ENCODE results near the gene ODF2.
"Not testable (repeated sequence)": the region's sequence is repeated elsewhere in the genome, so short reads cannot be mapped to it uniquely, and the experiment has no call there.

ODF2 gene

DNA sequence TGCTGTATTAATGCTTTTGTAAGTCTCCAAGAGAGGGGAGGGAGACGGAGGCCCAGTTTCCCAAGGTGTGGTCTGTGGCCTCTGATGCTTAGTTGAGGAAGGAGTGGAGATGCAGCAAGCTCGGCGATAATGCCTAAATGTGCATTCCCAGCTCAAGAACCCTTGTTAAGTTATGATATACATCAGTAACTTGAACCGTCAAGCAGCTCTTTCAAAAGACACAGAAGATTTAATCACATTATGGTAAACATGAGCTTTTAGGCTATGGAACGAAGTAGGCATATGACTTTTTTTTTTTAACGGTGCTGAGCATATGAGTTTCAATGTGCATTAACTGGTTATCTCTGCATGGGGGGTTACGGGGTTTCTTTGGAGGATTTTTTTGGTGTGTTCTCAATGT is 26.4 kb downstream of the ODF2 start:
- no peak for DNase-seq (ENCODE audit: low read depth in 3 of 3)

DNA sequence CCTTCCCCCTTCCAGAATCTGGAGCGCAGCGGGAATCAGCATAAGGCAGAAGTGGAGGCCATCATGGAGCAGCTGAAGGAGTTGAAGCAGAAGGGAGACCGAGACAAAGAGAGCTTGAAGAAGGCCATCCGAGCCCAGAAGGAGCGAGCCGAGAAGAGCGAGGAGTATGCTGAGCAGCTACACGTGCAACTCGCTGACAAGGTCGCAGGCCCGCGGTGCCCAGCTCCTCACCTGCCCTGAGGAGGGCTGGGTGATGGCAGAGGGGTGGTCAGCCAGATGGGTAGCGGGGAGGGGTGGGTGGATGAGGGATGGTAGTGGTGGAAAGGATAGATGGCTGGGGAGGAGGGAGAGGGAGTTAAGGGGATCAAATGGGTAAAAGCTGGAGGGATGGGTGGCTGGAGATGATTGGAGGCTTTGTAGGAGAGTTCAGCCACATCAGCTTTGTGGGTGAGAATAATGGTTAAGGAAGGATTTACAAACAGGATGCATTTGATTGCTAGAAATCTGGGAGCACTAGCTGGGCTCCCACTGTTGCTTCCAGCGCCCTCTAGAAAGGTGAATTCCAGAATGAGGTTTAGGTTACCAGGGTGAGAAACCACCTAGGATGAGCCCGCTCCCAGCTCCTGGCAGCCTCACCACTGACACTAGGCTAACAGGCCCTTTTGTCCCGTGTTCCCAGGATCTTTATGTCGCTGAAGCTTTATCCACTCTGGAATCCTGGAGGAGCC is 29.0 kb downstream of the ODF2 start:
- DNase-seq (ENCODE audit: low read depth in 3 of 3): no peak

DNA sequence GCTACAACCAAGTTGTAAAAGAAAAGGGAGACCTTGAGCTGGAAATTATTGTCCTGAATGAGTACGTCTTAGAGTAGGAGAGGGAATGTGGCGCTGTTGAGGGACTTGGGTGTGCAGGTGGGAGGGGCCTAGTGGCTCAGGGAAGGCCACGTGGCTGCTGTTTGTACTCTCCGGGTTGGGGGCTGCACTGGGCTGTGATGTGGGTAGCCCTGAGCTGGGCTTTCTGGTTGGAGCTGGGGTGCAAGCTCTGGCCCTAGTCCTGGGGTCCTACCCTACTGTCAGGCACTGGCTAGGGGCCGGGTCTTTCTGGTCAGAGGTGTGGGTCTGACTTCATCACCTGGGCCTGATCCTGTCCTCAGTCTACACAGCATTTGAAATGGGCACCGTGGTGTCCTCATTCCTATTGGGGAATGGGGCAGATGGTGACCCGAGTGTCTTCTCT is 29.6 kb downstream of the ODF2 start:
- no peak for DNase-seq (ENCODE audit: low read depth in 3 of 3)

DNA sequence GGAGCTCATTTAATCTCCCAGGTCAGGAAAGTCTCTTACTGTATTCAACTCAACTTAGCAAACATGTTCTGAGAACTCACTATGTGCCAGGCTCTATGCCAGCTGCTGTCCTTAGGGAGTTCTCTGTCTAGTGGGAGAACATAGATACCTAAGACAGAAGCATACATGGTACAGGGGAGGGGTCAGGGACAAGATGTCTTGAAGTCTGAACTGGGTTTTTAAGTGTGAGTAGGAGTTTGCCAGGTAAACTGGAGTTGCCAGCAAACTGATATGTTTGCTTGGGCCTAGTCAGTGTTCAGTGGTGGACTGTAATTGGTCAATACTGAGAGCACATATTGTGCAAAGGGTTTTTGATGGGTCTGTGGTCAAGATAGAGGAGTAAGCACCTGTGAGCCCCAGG is 30.4 kb downstream of the ODF2 start:
- no peak for DNase-seq (ENCODE audit: low read depth in 3 of 3)

DNA sequence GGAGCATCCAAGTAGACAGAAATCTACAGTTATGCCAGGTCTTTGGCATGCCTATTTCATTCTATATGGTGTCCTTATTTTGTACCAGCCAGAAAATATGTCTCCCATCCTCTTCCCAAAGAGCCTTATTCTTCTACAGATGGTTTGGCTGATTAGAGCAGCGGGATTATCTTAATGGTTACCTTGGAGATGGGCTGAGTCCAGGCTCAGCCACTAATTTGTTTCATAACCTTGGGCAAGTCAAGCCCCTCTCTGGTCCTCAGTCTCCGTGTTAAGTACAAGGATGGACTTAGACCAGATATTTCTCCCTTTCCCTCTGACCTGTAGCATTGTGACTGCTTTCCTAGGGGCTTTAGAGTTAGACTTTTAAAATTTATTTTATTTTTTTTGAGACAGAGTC is 37.6 kb downstream of the ODF2 start:
- DNase-seq (ENCODE audit: low read depth in 3 of 3): no peak

DNA sequence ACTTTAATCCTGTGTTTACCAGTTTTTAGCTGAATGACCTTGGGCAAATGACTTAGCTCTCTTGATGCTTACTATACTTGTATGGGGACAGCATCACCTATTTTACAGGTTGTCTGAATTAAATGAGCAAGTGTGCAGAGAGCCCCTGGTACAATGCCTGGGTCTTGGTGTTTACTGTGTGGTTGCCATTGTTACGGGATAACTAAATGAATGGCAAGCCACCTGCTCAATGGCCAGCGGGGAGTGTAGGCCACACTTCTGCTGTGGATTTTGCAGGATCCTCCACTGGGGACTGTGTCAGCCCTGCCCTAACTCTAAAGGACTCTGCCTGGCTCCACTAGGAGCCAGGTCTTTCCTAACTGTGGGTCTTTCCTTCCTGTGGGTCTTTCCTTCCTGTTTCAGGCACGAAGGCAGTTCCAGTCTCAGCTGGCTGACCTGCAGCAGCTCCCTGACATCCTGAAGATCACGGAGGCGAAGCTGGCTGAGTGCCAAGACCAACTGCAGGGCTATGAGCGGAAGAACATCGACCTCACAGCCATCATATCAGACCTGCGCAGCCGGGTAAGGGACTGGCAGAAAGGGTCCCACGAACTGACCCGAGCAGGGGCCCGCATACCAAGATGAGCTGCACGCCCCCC is 38.4 kb downstream of the ODF2 start:
- no peak for DNase-seq (ENCODE audit: low read depth in 3 of 3)

DNA sequence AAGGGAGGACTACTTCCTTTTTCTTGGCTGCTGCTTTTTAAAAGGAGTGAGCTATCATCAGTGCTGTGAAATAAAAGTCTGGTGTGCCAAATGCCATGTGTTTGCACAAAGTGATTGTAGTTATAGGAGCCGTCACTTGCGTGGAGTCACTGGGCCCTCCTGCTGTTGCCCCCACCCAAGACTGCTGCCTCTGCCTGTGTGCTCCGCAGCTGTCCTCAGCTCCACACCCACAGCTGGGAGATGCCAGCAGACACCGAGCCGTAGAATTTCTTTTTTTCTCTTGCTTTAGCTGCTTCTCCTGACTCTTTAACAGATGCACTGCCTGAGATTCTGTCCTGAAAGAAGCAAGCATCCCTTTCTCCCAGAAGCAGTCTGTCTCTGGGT is 38.9 kb downstream of the ODF2 start:
- DNase-seq (ENCODE audit: low read depth in 3 of 3): no peak

DNA sequence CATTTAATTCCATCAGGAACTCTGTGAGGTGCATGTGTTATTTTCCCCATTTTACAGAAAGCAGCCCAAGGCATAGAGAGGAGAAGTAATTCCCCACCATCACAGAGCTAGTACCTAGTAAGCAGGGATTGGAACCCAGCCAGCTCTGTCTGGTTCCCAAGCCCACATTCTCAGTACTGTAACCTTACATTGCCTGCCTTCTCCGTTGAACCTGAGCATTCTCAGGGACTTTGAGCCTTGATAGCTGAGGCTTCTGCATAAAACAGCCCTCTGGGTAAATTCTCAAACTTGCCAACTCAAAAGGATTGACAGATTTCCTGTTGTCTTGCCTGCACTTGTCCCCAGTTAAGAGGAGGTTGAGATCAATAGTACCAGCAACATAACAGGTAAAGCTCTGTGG is 39.5 kb downstream of the ODF2 start:
- DNase-seq (ENCODE audit: low read depth in 3 of 3): no peak

DNA sequence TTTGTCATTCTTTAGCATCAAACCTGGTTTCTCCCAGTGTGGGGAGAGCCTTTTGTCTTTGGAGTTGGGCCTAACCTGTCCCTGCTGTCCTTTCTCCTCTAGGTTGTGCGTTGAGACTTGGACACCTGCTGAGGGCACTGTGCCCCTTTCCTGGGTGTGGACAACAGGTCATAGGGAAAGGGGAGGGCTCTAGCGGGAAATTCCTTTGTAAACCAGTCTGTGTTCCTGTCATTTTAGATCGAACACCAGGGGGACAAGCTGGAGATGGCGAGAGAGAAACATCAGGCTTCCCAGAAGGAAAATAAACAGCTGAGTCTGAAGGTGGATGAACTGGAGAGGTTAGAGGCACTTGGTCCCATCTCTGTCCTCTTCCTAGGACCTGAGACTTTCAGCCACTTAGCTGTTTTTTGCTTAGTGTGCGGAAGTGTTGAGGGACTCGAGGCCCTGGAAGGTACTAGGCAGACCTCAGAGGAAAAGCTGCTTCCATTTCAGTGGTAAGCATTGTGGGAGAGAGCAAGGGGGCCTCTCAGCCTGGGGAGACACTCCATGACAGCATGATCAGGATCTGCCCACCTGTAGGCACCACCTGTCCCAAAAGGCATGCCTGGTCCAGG is 40.1 kb downstream of the ODF2 start:
- DNase-seq (ENCODE audit: low read depth in 3 of 3): no peak

DNA sequence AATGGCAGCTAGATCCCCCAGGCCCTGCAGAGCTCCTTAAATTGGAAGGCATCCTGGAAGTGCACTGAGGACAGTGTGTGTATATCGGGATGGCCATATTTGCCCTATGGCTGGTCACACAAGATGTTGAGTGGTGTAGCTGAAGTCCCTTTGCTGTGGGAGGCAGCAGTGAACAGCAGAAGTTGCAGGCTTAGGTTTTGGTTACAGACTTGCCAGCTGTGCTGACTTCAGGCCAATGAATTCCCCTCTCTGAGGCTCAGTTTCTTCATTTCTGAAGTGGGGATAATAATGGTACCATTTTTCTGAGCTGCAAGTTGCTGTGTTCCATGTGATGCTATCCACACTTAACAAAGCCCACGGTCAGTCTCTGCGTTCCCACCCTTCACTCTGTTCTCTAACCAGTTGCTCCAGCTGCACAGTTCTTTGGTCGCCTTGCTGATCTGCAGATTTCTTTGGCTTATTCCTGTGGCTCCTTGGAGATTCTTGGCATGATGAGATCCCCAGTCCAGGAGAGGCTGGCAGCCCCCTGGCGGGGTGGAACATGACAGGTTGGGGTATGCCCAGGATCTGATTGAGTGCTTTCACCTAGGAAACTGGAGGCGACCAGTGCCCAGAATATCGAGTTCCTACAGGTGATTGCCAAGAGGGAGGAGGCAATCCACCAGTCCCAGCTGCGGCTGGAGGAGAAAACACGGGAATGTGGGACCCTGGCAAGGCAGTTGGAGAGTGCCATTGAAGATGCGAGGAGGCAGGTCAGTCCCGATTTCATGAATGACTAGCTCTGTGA is 42.2 kb downstream of the ODF2 start:
- no peak for DNase-seq (ENCODE audit: low read depth in 3 of 3)

DNA sequence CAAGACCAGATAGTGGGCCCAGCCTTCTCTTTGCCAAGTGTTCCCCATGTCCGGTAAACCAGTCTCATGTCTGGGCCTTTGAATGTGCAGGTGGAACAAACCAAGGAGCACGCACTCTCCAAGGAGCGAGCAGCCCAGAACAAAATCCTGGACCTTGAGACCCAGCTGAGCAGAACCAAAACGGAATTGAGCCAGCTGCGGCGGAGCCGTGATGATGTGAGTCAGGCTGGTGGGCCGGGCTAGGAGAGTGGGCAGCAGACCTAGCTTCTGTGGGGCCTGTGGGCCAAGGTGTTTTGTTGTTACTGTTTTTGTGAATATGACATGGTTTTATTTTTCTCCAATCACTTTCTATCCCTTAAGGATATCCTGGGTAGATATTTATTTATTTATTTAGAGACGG is 43.1 kb downstream of the ODF2 start:
- DNase-seq (ENCODE audit: low read depth in 3 of 3): no peak

DNA sequence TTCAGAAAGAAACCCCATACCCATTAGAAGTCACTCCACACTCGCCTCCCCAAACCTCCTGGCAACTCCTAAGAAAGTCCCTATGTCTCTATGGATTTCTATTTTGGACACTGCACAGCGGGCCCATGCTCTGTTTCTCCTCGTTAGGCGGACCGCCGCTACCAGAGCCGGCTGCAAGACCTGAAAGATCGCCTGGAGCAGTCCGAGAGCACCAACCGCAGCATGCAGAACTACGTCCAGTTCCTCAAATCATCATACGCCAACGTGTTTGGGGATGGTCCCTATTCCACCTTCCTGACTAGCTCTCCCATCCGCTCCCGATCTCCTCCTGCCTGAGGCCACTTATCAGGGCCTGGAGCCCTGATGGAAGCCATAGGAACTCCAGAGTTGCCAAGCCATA is 44.1 kb downstream of the ODF2 start:
- DNase-seq (ENCODE audit: low read depth in 3 of 3): no peak

DNA sequence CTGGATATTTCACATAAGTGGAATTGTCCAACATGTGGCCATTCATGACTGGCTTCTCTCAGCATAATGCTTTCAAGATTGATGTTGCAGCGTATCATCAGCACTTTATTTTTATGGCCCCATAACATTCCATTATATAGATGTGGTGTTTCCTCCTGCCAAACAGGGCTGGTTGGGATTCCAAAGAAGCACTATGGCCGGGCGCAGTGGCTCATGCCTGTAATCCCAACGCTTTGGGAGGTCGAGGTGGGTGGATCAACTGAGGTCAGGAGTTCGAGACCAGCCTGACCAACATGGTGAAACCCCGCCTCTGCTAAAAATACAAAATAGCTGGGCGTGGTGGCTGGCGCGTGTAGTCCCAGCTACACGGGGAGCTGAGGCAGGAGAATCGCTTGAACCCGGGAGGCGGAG is 47.6 kb downstream of the ODF2 start:
- DNase-seq (ENCODE audit: low read depth in 3 of 3): not testable (repeated sequence)

DNA sequence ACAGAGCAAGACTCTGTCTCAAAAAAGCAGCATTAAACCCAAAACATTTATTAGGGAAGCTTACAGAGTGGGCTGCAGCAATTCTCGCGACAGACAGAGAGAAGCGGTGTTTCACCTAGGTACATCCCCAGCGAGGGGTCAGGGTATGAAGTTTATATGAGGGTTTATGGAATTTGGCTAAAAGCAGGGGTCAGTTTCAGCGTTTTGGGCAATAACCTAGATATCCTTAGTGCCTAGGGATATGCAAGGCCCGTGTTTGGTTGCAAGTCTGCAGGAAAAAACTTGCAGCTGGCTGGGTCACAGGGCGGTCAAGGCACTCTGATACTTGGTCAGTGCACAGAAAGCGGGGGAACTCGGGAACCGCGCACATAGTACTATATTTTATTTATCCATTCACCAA is 48.1 kb downstream of the ODF2 start:
- DNase-seq (ENCODE audit: low read depth in 3 of 3): no peak

DNA sequence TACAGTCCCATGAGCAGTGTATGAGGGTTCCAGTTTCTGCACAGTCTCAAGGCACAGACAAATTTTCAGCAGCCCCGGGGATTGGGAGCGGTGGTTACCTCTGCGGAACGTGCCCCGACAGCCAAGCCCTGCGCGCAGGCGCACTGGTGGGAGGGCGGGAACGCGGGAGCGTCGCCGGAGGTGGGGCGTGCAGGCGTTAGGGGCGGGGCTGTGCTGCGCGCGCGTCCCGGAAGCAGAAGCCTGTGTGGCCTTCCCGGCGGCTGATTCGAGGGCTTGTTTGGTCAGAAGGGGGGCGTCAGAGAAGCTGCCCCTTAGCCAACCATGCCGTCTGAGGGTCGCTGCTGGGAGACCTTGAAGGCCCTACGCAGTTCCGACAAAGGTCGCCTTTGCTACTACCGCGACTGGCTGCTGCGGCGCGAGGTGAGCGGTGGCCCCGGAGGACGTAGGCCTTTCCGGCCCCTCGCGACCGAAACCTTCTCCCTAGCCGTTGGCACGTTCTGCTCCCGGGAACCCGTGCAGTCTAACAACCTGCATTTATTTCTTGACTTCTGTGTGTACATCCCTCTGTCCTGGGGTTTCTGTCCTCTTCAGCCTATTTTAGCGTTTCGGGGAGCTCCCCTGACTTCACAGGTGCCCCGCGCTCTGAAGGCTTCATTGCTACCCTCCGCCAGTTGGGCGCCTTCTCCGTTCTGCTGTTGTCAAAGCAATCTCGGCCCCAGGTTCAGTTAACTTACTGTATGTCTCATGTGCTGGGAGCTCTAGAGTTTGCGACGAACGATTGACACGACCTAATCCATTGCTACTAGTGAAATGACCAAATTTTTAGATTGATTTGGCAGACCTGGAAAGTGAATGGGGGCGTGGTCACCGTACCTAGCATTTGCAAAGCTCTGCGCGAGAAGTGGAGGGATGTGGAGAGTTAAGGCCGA is 48.9 kb downstream of the ODF2 start, which contains the start of gene GLE1:
GLE1 (plus strand) TSS at position 235 of the 929 bp plus-strand sequence; CDS start at position 322, 87 bp downstream.
- peak; percentile 94 to 98 (median 94) for DNase-seq (ENCODE audit: low read depth in 3 of 3)

DNA sequence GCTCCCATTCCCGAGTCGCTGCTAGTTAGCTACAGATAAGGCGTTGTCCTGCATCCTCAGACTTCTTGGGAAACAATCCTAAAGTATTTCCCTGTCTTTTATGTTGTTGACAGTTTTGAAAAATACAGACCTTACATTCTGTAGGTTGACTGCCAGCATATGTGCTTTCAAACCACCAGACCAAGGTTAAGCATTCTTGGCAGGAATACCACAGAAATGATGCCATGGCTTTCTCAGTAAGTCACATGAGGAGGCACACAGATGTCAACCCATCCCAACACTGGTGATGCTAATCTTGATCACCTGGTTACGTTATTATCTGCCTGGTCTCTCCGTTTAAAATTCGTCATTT is 49.6 kb downstream of the ODF2 start:
- DNase-seq (ENCODE audit: low read depth in 3 of 3): no peak

DNA sequence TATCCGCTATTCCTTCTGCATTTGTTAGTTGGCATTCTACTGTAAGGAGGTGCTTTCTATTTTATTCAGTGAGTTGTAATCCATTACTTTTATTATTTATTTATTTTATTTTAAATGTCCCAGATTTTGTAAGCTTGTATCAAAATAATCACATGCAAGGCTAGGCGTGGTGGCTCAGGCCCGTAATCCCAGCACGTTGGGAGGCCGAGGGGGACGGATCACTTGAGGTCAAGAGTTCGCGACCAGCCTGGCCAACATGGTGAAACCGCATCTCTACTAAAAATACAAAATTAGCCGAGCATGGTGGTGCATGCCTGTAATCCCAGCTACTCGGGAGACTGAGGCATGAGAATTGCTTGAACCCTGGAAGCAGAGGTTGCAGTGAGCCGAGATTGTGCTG is 50.1 kb downstream of the ODF2 start:
- not testable (repeated sequence) for DNase-seq (ENCODE audit: low read depth in 3 of 3)

DNA sequence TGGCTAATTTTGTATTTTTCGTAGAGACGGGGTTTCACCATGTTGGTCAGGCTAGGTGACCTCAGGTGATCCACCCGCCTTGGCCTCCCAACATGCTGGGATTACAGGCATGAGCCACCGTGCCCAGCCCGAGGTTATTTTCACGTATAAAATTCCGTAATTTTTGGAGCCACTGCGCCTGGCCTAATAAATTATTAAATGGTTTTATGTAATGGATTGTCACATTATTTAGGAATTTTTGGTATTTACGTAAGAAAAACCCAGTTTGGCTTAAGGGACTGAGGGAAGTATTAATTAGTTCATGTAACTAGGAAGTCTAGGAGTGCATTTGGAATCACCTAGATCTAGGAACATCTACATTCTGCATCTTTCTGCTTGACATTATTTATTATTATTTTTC is 57.0 kb downstream of the ODF2 start:
- no peak for DNase-seq (ENCODE audit: low read depth in 3 of 3)

DNA sequence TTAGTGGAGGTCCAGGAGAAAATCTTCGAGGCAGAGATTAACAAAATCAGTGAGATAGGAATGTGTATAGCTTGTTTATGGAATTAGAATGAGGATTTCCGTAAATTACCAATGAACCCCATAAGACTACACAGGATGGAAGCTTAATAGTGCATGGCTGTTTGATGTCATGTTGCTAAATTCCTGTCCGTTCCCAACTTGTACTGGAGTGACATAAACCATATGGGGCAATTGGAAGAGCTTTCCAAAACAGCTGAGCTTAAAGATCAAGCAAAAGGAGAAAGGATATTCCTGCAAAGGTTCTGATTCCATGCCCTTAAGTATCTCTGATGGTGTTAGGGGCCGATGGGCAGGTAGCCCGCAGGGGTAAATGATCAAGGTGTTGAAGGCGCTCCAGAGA is 66.2 kb downstream of the ODF2 start:
- DNase-seq (ENCODE audit: low read depth in 3 of 3): no peak

DNA sequence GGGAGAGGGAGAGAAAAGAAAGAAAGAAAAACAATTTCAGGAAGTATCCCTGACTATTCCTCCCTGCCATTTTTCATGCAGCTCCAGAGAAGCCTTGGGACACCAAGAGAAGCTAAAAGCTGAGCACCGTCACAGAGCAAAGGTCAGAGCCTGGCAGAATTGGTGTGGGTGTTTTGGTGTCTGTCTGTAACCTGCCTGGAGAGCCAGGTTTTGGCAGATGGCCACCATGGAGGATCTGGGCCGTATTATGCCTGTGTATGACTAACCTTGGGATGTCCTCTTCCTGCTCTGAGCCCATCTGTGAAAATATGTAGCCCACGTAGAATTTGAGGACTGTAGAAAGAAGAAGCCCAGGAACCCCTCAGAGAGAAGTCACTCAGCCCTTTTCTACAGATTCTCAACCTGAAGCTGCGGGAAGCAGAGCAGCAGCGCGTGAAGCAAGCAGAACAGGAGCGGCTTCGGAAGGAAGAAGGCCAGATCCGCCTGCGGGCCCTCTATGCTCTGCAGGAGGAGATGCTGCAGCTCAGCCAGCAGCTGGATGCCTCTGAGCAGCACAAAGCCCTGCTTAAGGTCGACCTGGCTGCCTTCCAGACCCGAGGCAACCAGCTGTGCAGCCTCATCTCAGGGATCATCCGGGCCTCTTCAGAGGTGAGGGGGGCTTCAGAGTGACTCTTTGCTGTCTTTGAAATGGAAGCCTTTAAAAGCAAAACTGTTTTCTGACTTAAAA is 67.6 kb downstream of the ODF2 start:
- no peak for DNase-seq (ENCODE audit: low read depth in 3 of 3)

DNA sequence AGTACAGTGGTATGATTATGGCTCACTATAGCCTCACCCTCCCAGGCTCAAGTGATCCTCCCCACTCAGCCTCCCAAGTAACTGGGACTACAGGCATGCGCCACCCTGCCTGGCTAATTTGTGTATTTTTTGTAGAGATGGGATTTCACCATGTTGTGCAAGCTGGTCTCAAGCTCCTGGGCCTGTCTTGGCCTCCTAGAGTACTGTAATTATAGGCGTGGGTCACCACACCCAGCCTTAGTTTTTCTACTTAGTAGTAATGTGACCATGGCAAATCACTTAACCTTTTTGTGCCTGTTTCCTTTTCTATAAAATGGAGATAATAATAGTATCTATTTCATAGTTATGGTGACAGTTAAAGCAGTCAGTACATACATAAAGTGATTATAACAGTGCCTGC is 70.9 kb downstream of the ODF2 start:
- DNase-seq (ENCODE audit: low read depth in 3 of 3): no peak
